Vagina (tissue), 2 donors: ENCODE results near the gene FSD1L.
"Not testable (repeated sequence)": the region's sequence is repeated elsewhere in the genome, so short reads cannot be mapped to it uniquely, and the experiment has no call there.

Experiments
- POLR2AphosphoS5 ChIP-seq, 2 donors: sonication (generic); formaldehyde crosslinking; IDR thresholded peaks; one replicate each; pipeline ENCODE4 v1.9.0; 2017; ENCODE audit warnings: antibody characterized with exemption in 2 of 2, mild to moderate bottlenecking in 2 of 2, low read depth in 1 of 2; ENCODE audit not compliant: insufficient read depth in 1 of 2
- TF ChIP-seq, protein P1 (sequence below), 3 experiments: fragments of 450-650 bp in 2 of 3; fragments of 200-600 bp in 1 of 3; sonication (generic) in 1 of 3; IDR thresholded peaks; one replicate each; pipeline ENCODE4 v1.5.1; 2017 to 2019; ENCODE audit warnings: antibody characterized with exemption in 3 of 3, mild to moderate bottlenecking in 2 of 3, moderate library complexity in 2 of 3

DNA sequence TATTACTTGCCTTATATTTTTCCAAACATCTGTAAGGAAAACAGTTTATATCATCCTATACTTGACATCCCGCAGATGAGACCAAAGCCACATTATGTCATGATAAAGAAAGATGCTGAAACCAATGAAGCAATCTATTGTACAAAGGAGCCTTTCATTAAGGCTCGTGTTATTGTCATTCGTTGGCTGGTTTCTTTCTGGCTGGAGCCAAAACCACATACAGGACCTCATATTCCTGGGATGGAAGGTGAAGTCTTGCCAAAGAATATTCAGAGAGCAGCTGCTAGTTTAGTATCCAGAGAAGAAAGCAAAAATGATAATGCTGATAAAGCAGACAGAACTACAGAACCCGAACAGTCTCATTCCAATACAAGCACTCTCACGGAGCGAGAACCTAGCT, 73.2 kb downstream of the FSD1L start:
- TF ChIP-seq, protein P1, sequence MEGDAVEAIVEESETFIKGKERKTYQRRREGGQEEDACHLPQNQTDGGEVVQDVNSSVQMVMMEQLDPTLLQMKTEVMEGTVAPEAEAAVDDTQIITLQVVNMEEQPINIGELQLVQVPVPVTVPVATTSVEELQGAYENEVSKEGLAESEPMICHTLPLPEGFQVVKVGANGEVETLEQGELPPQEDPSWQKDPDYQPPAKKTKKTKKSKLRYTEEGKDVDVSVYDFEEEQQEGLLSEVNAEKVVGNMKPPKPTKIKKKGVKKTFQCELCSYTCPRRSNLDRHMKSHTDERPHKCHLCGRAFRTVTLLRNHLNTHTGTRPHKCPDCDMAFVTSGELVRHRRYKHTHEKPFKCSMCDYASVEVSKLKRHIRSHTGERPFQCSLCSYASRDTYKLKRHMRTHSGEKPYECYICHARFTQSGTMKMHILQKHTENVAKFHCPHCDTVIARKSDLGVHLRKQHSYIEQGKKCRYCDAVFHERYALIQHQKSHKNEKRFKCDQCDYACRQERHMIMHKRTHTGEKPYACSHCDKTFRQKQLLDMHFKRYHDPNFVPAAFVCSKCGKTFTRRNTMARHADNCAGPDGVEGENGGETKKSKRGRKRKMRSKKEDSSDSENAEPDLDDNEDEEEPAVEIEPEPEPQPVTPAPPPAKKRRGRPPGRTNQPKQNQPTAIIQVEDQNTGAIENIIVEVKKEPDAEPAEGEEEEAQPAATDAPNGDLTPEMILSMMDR (IDR thresholded peaks at IDR 0.05): not testable (repeated sequence)
- TF ChIP-seq POLR2AphosphoS5 (IDR thresholded peaks at IDR 0.05; ENCODE audit: insufficient read depth in 1 of 2, low read depth in 1 of 2): not testable (repeated sequence)
